ENCODE data around the gene SAFB2. TPM values are rescaled to one million over a fixed set of nuclear protein-coding genes. Genes with fewer than 3 reads are reported as not detected.

The SAFB2 gene
- total RNA-seq, 1 donor from 2014 or later = 17.6 TPM

GRCh38 chr19:5563935-5564612, 58.5 kb downstream of the SAFB2 start:
- H3K4me3 ChIP-seq (ENCODE audit: low read depth, low read length) = no peak overlapping the region
- no peak for TF ChIP-seq CTCF (conservative IDR thresholded peaks at IDR 0.05; ENCODE audit: low read depth, low read length)
- no peak for DNase-seq (ENCODE audit: low read depth)

DNA sequence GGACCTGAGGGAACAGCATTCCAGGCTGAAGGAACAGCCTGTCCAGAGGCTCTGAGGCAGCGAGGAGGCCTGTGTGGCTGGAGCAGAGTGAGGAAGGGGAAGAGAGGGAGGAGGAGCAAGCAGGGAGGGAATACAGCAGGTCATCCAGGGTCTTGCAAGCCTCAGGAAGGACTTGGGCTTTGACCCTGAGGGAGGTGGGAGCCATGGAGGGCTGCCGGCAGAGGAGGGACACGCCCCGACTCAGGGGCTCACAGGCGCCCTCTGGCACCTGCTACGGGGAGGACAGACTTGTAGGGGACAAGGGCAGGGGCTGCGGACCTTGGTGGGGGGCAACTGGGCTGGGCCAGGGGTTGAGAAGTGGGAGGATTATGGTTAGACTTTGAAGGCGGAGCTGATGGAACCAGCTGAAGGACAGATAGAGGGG, 59.6 kb downstream of the SAFB2 start:
- TF ChIP-seq CTCF (conservative IDR thresholded peaks at IDR 0.05; ENCODE audit: low read depth, low read length) = no peak

GRCh38 chr19:5562280-5562679, 60.3 kb downstream of the SAFB2 start:
- no peak for TF ChIP-seq CTCF (conservative IDR thresholded peaks at IDR 0.05; ENCODE audit: low read depth, low read length)
- H3K4me3 ChIP-seq (ENCODE audit: low read depth, low read length) = no peak overlapping the region
- no peak for DNase-seq (ENCODE audit: low read depth)

More for the DNA sequence above, 59.6 kb downstream of the SAFB2 start:
- no peak overlapping the region for H3K4me3 ChIP-seq (ENCODE audit: low read depth, low read length)
- DNase-seq (ENCODE audit: low read depth) = no peak

DNA sequence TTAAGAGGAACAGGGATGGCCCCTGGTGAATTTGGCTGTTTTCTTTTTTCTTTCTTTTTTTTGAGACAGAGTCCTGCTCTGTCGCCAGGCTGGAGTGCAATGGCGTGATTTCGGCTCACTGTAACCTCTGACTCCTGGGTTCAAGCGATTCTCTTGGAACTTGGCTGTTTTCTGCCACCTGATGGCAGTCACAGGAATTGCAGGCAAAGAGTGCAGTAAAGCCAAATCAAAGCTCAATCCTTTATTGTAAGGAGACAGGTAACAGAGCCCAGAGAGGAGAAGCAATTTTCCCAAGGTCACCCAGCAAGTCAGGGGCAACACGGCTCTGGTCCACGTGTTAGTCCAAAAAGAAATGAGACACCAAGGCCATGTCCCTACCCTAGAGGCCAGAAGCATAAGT, 61.0 kb downstream of the SAFB2 start:
- H3K4me3 ChIP-seq (ENCODE audit: low read depth, low read length) = no peak overlapping the region
- TF ChIP-seq CTCF (conservative IDR thresholded peaks at IDR 0.05; ENCODE audit: low read depth, low read length) = peak; percentile 54
- DNase-seq (ENCODE audit: low read depth) = no peak

DNA sequence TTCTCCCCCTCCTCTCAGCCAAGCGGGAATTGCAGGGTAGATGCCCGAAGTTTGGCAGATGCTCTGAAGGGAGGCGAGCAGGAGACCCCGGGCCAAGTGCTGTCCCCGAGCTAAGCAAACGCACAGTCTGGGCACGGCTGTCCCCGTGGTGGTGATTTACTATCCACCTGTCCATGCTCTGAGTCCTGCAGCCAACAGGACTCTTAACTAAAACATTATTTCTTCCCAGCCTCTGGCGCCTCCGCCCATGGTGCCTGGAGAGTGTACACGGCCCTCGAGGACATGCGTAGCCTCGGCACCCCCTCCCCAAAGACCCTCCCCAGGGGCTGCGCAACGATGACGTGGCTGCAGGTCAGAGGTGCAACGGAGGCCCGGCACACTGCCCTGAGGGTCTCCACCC, 62.4 kb downstream of the SAFB2 start:
- no peak for TF ChIP-seq CTCF (conservative IDR thresholded peaks at IDR 0.05; ENCODE audit: low read depth, low read length)
- H3K4me3 ChIP-seq (ENCODE audit: low read depth, low read length) = no peak overlapping the region
- no peak for DNase-seq (ENCODE audit: low read depth)

- TF ChIP-seq CTCF (conservative IDR thresholded peaks at IDR 0.05; ENCODE audit: low read depth, low read length) = no peak
- DNase-seq (ENCODE audit: low read depth) = no peak
- no peak overlapping the region for H3K4me3 ChIP-seq (ENCODE audit: low read depth, low read length)
These were observed 62.8 kb downstream of the SAFB2 start for GRCh38 chr19:5559804-5560133.

DNA sequence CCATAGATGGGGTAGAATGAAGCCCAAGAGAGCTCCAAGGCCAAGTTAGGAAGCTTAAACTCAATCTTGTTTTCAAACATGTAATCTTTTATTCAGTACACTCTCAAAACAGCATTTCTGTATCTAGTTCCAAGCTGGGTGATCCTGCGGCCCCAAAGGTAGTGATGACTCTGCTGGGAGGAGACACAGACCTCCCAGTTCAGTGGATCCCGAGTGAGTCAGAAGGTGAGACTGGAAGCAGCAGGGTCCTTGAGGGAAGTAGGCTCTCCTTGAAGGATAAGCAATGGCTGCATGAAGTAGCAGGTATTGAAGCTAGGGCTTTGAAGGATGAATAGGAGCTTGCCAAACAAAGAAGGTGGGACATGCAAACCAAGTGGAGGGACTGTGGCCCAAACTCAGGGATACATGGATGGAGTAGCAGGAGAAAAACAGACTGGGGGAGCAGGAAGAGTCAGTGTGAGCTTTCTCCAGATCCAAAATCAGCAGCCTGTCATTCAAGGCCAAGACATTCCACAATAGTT, 64.4 kb downstream of the SAFB2 start:
- TF ChIP-seq CTCF (conservative IDR thresholded peaks at IDR 0.05; ENCODE audit: low read depth, low read length) = no peak
- H3K4me3 ChIP-seq (ENCODE audit: low read depth, low read length) = no peak overlapping the region
- no peak for DNase-seq (ENCODE audit: low read depth)
